ENCODE results near the gene RIPPLY1. TPM values are rescaled to one million over a fixed set of nuclear protein-coding genes. Genes with fewer than 3 reads are reported as not detected.

The RIPPLY1 gene
- total and polyA plus RNA-seq, 2 experiments from 2014 or later: 0.21 TPM; not detected in 1

DNA sequence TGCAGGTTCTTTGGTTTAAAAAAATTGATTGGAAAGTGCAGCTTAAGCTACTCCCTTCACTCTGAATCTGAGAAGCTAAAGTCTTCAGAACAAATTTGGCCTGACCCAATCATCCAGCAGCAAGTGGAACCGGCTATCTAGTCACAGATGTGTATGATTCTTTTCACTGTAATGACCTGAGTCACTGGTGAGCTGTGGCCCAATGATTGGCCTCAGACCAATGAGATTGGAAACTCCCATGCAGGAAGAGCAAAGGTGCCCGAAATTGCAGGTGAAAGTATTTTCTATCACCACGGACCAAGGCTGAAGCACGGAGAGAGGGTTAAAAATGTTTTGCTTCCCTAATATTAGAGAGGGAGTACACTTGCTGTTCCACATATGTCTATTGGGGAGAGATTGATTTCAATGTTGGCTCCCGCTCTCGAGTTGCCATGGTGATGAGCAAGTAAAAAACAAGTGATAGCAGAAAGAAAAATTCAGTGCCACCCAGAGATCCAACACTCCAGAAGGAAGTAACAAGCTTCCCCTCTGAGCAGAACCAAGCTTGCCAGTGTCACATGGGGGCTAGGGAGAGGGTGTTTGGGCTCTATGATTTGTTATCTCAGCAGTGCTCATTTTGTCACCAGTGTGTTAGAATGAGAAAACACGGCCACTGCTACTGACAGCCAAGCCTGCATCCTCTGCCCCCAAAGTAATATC is 11.2 kb downstream of the RIPPLY1 start:
- no peaks in the 10 kb centered on the region for H3K4me1 ChIP-seq (ENCODE audit: insufficient read depth)
- H4K20me1 ChIP-seq (ENCODE audit: insufficient read depth, poor library complexity, severe bottlenecking): no peaks in the 10 kb centered on the region
- H3K4me3 ChIP-seq: no peak overlapping the region
- TF ChIP-seq CTCF (IDR thresholded peaks at IDR 0.05; ENCODE audit: poor library complexity) (no peak), EZH2phosphoT487 (IDR thresholded peaks at IDR 0.05; ENCODE audit: low read depth, severe bottlenecking, unreplicated experiment) (no peak), EZH2 (IDR thresholded peaks at IDR 0.05; ENCODE audit: borderline replicate concordance) (no peak)
- no peaks in the 10 kb centered on the region for H3K27me3 ChIP-seq
- WGBS (ENCODE audit: low lambda C conversion rate, missing lambda C conversion rate): 72% methylated on average over 7 of the region's 7 CpGs
- no peak overlapping the region for H2AFZ ChIP-seq
- H3K36me3 ChIP-seq (replicated peaks; ENCODE audit: insufficient read depth, low read depth): no peaks in the 10 kb centered on the region
- no peak overlapping the region for H3K4me2 ChIP-seq
- no peaks in the 10 kb centered on the region for H3K9me2 ChIP-seq (replicated peaks; ENCODE audit: insufficient read depth)
- H3K9me3 ChIP-seq (ENCODE audit: low read depth): no peaks in the 10 kb centered on the region
- no peaks in the 10 kb centered on the region for H3K79me2 ChIP-seq
- H3K27ac ChIP-seq: no peak overlapping the region
- DNase-seq (ENCODE audit: low spot score): no peak

- no peak for TF ChIP-seq CTCF (IDR thresholded peaks at IDR 0.05; ENCODE audit: poor library complexity)
- TF ChIP-seq EZH2phosphoT487 (IDR thresholded peaks at IDR 0.05; ENCODE audit: low read depth, severe bottlenecking, unreplicated experiment): no peak
- no peak for TF ChIP-seq EZH2 (IDR thresholded peaks at IDR 0.05; ENCODE audit: borderline replicate concordance)
- no peak overlapping the region for H3K4me3 ChIP-seq
- no peak overlapping the region for H3K4me2 ChIP-seq
- H3K27me3 ChIP-seq: no peaks in the 10 kb centered on the region
- no peaks in the 10 kb centered on the region for H3K36me3 ChIP-seq (replicated peaks; ENCODE audit: insufficient read depth, low read depth)
- no peaks in the 10 kb centered on the region for H3K9me3 ChIP-seq (ENCODE audit: low read depth)
- 62% methylated on average over 1 of the region's 1 CpG for WGBS (ENCODE audit: low lambda C conversion rate, missing lambda C conversion rate)
- no peaks in the 10 kb centered on the region for H3K79me2 ChIP-seq
- no peak overlapping the region for H3K27ac ChIP-seq
- H2AFZ ChIP-seq: no peak overlapping the region
- no peak for DNase-seq (ENCODE audit: low spot score)
- no peaks in the 10 kb centered on the region for H3K9me2 ChIP-seq (replicated peaks; ENCODE audit: insufficient read depth)
- H3K4me1 ChIP-seq (ENCODE audit: insufficient read depth): no peaks in the 10 kb centered on the region
- no peaks in the 10 kb centered on the region for H4K20me1 ChIP-seq (ENCODE audit: insufficient read depth, poor library complexity, severe bottlenecking)
Observed at GRCh38 chrX:106889468-106889867, 13.7 kb downstream of the RIPPLY1 start.

- Histone ChIP-seq H4K20me1 (ENCODE audit: insufficient read depth, poor library complexity, severe bottlenecking) (no peaks in the 10 kb centered on the region), H3K27me3 (no peaks in the 10 kb centered on the region), H3K9me3 (ENCODE audit: low read depth) (peaks cover 6% of the 10 kb centered on the region), H3K9me2 (replicated peaks; ENCODE audit: insufficient read depth) (no peaks in the 10 kb centered on the region), H3K36me3 (replicated peaks; ENCODE audit: insufficient read depth, low read depth) (no peaks in the 10 kb centered on the region), H3K4me1 (ENCODE audit: insufficient read depth) (no peaks in the 10 kb centered on the region), H3K4me3 (no peak overlapping the region), H3K79me2 (no peaks in the 10 kb centered on the region), H2AFZ (no peak overlapping the region), H3K27ac (no peak overlapping the region), H3K4me2 (no peak overlapping the region)
- no peak for DNase-seq (ENCODE audit: low spot score)
- 67% methylated on average over 1 of the region's 1 CpG for WGBS (ENCODE audit: low lambda C conversion rate, missing lambda C conversion rate)
- TF ChIP-seq CTCF (IDR thresholded peaks at IDR 0.05; ENCODE audit: poor library complexity) (no peak), EZH2phosphoT487 (IDR thresholded peaks at IDR 0.05; ENCODE audit: low read depth, severe bottlenecking, unreplicated experiment) (no peak), EZH2 (IDR thresholded peaks at IDR 0.05; ENCODE audit: borderline replicate concordance) (no peak)
Observed at GRCh38 chrX:106875151-106875550, 28.0 kb downstream of the RIPPLY1 start.

Measured in hepatocyte (in vitro differentiated cells).